Panc1 (cell line): ENCODE results near the gene RABL2A.
"Not testable (repeated sequence)": the region's sequence is repeated elsewhere in the genome, so short reads cannot be mapped to it uniquely, and the experiment has no call there.

Source experiments
- CTCF ChIP-seq: fragments of 450-650 bp; IDR thresholded peaks from 2 replicates; pipeline ENCODE4 v1.5.1; 2017; ENCODE audit warnings: mild to moderate bottlenecking
- POLR2AphosphoS5 ChIP-seq: IDR thresholded peaks from 2 replicates; pipeline ENCODE4 v1.6.1; 2012; ENCODE audit warnings: mild to moderate bottlenecking, low read depth, low read length, moderate library complexity
- SIN3A ChIP-seq: IDR thresholded peaks from 2 replicates; pipeline ENCODE4 v1.6.1; 2012; ENCODE audit warnings: low read depth, mild to moderate bottlenecking, low read length, moderate library complexity, borderline replicate concordance; ENCODE audit not compliant: insufficient read depth
- TCF7L2 ChIP-seq: IDR thresholded peaks from 2 replicates; pipeline ENCODE4 v1.6.1; 2011; ENCODE audit warnings: mild to moderate bottlenecking, low read depth, low read length, inconsistent platforms

- TF ChIP-seq CTCF, SIN3A, POLR2AphosphoS5, TCF7L2: not testable (repeated sequence)
These were observed 33.8 kb upstream of the RABL2A start for GRCh38 chr2:113593280-113593679.
